Upper lobe of left lung (tissue), 4 donors: ENCODE data around the gene PPP5C.
"Not testable (repeated sequence)": the region's sequence is repeated elsewhere in the genome, so short reads cannot be mapped to it uniquely, and the experiment has no call there.

Experiments used
- POLR2A ChIP-seq, 4 donors: fragments of 450-650 bp; IDR thresholded peaks; one replicate each; pipeline ENCODE4 v1.5.1; 2016 to 2017; ENCODE audit warnings: antibody characterized with exemption in 4 of 4, mild to moderate bottlenecking in 2 of 4
- TF ChIP-seq, protein P1 (sequence below), 6 experiments: fragments of 450-650 bp in 4 of 6; fragments of 200-600 bp in 2 of 6; sonication (generic) in 2 of 6; IDR thresholded peaks; one replicate each; pipeline ENCODE4 v1.5.1; 2016 to 2019; ENCODE audit warnings: antibody characterized with exemption in 6 of 6

DNA sequence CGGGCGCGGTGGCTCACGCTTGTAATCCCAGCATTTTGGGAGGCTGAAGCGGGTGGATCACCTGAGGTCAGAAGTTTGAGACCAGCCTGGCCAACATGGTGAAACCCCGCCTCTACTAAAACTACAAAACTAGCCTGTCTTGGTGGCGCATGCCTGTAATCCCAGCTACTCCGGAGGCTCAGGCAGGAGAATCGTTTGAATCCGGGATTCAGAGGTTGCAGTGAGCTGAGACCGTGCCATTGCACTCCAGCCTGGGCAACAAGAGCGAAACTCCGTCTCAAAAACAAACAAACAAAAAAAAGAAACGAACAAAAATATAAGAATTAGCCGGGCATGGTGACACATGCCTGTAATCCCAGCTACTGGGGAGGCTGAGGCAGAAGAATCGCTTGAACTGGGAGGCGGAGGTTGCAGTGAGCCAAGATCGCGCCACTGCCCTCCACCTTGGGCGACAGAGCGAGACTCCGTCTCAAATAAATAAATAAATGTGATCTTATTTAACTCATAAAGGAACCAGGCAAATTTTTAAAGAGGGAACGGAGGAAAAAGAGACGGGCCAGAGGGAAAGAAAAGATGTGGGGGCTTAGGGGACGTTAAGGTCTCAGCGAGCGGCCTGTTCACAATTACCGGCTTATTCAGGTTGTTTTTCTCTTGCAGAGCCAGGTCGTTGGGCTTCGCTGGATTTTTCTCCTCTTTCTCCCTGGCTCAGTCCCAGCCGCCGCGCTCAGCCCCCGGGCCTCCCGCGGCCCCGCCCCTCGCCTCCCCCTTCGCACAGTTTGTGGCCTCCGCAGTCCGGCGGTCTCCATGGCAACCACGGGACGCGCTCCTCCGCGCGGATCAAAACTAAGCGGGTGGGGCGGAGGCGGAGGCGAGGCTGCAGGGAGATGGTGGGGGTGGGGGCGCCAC is 69.2 kb downstream of the PPP5C start:
- TF ChIP-seq, protein P1, sequence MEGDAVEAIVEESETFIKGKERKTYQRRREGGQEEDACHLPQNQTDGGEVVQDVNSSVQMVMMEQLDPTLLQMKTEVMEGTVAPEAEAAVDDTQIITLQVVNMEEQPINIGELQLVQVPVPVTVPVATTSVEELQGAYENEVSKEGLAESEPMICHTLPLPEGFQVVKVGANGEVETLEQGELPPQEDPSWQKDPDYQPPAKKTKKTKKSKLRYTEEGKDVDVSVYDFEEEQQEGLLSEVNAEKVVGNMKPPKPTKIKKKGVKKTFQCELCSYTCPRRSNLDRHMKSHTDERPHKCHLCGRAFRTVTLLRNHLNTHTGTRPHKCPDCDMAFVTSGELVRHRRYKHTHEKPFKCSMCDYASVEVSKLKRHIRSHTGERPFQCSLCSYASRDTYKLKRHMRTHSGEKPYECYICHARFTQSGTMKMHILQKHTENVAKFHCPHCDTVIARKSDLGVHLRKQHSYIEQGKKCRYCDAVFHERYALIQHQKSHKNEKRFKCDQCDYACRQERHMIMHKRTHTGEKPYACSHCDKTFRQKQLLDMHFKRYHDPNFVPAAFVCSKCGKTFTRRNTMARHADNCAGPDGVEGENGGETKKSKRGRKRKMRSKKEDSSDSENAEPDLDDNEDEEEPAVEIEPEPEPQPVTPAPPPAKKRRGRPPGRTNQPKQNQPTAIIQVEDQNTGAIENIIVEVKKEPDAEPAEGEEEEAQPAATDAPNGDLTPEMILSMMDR (IDR thresholded peaks at IDR 0.05): not testable (repeated sequence)
- TF ChIP-seq POLR2A (IDR thresholded peaks at IDR 0.05): not testable (repeated sequence)
